Measurements from ENCODE around the gene SPSB4. TPM values are rescaled to one million over a fixed set of nuclear protein-coding genes. Genes with fewer than 3 reads are reported as not detected.
A peak's percentile ranks its signal among the peaks of the same experiment; 100 is the strongest.

Gene SPSB4
- total and polyA plus RNA-seq, 8 donors: 2.6 to 20.2 (median 11.1) TPM

GRCh38 chr3:141070727-141071357 is 19.7 kb downstream of the SPSB4 start:
- Histone ChIP-seq H3K27me3 (no peaks in the 10 kb centered on the region), H3K4me1 (peaks cover 20 to 37% (median 23%) of the 10 kb centered on the region in 3 donors), H3K9me3 (no peaks in the 10 kb centered on the region), H3K27ac (no peak overlapping the region), H3K36me3 (no peaks in the 10 kb centered on the region), H3K4me3 (no peak overlapping the region)
- TF ChIP-seq, protein P1, sequence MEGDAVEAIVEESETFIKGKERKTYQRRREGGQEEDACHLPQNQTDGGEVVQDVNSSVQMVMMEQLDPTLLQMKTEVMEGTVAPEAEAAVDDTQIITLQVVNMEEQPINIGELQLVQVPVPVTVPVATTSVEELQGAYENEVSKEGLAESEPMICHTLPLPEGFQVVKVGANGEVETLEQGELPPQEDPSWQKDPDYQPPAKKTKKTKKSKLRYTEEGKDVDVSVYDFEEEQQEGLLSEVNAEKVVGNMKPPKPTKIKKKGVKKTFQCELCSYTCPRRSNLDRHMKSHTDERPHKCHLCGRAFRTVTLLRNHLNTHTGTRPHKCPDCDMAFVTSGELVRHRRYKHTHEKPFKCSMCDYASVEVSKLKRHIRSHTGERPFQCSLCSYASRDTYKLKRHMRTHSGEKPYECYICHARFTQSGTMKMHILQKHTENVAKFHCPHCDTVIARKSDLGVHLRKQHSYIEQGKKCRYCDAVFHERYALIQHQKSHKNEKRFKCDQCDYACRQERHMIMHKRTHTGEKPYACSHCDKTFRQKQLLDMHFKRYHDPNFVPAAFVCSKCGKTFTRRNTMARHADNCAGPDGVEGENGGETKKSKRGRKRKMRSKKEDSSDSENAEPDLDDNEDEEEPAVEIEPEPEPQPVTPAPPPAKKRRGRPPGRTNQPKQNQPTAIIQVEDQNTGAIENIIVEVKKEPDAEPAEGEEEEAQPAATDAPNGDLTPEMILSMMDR (IDR thresholded peaks at IDR 0.05): no peak
- 79 to 86% methylated on average over 13 of the region's 13 CpGs for WGBS, 2 donors
- peak in 1 of 6 donors; percentile 44 for DNase-seq
- ATAC-seq: no peak
- FAIRE-seq: no peak
- intact Hi-C loops (cut with DNase I): no loop called here

GRCh38 chr3:141071681-141072260 is 20.6 kb downstream of the SPSB4 start:
- no peaks in the 10 kb centered on the region for H3K27me3 ChIP-seq
- WGBS, 2 donors: 37 to 39% methylated on average over 12 of the region's 12 CpGs
- peaks cover 20 to 41% (median 26%) of the 10 kb centered on the region in 3 donors for H3K4me1 ChIP-seq
- intact Hi-C loops (cut with DNase I): no loop called here
- TF ChIP-seq, protein P1 (IDR thresholded peaks at IDR 0.05): no peak
- H3K27ac ChIP-seq: no peak overlapping the region
- FAIRE-seq: no peak
- H3K9me3 ChIP-seq: no peaks in the 10 kb centered on the region
- H3K4me3 ChIP-seq: no peak overlapping the region
- peak in 4 of 6 donors; percentile 51 to 82 (median 64) for DNase-seq
- H3K36me3 ChIP-seq: no peaks in the 10 kb centered on the region
- no peak for ATAC-seq

DNA sequence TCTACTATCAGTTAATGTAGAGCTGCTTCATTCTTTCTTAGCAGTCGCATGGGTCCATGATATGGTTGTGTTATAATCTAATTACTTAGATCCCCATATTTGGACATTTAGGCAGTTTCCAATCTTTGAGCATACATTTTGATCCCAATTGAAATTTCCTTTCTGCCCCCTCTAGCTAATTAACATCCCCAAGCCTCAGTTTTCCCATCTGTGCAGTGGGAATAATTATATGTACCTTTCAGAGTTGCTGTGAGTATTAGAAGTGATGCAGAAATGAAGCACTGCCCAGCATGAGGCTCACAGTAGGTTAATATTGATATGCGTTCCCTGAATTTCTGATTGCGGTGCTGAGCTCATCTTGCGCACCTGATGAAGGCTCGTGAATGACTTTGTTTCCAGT is 21.8 kb downstream of the SPSB4 start:
- ATAC-seq (no peak), FAIRE-seq (no peak), DNase-seq (no peak)
- no peaks in the 10 kb centered on the region for H3K36me3 ChIP-seq
- H3K4me1 ChIP-seq: peaks cover 8 to 41% (median 22%) of the 10 kb centered on the region in 3 donors
- 91 to 93% methylated on average over 5 of the region's 5 CpGs for WGBS, 2 donors
- no peak overlapping the region for H3K27ac ChIP-seq
- TF ChIP-seq, protein P1 (IDR thresholded peaks at IDR 0.05): no peak
- intact Hi-C loops (cut with DNase I): no loop called here
- H3K9me3 ChIP-seq: no peaks in the 10 kb centered on the region
- no peak overlapping the region for H3K4me3 ChIP-seq
- no peaks in the 10 kb centered on the region for H3K27me3 ChIP-seq

- no peak for FAIRE-seq
- Histone ChIP-seq H3K9me3 (no peaks in the 10 kb centered on the region), H3K27me3 (no peaks in the 10 kb centered on the region), H3K27ac (no peak overlapping the region), H3K4me1 (peaks cover 5 to 34% (median 19%) of the 10 kb centered on the region in 3 donors), H3K4me3 (no peak overlapping the region), H3K36me3 (no peaks in the 10 kb centered on the region)
- intact Hi-C loops (cut with DNase I): no loop called here
- no peak for ATAC-seq
- TF ChIP-seq, protein P1 (IDR thresholded peaks at IDR 0.05): no peak
- peak in 1 of 6 donors; percentile 25 for DNase-seq
- 67 to 69% methylated on average over 2 of the region's 2 CpGs for WGBS, 2 donors
These were observed 22.4 kb downstream of the SPSB4 start for GRCh38 chr3:141073580-141073979.

DNA sequence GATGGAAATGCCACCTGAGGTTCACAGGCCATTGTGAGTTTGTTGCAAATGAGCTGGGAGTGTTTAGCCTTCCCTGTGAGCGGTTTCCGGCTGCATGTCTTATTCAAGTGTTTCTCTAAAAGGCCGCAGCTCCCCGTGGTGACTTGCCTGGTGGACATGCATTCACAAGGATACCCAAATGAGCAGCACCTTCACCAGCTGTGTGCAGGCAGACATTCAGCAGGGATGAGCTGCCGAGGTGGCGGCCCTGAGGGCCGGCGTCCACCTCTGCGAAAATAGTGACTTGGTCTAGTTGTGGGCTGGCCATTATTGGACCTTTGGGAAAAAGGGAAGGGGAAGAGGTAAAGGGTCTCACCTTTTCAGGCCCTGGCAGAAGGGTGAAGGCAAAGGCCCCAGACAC is 23.4 kb downstream of the SPSB4 start:
- TF ChIP-seq, protein P1 (IDR thresholded peaks at IDR 0.05): no peak
- H3K4me3 ChIP-seq: no peak overlapping the region
- intact Hi-C loops (cut with DNase I): no loop called here
- no peaks in the 10 kb centered on the region for H3K27me3 ChIP-seq
- peaks cover 5 to 34% (median 19%) of the 10 kb centered on the region in 3 donors for H3K4me1 ChIP-seq
- no peak for FAIRE-seq
- no peaks in the 10 kb centered on the region for H3K36me3 ChIP-seq
- 90 to 92% methylated on average over 9 of the region's 9 CpGs for WGBS, 2 donors
- DNase-seq: peak in 1 of 6 donors; percentile 49
- H3K27ac ChIP-seq: no peak overlapping the region
- ATAC-seq: no peak
- no peaks in the 10 kb centered on the region for H3K9me3 ChIP-seq

Measured in pancreas (tissue), 10 donors.